GM12874 (cell line): ENCODE data around the gene MLPH.

Source experiments
- CTCF ChIP-seq: IDR thresholded peaks from 2 replicates; pipeline ENCODE4 v1.5.1; 2011; ENCODE audit warnings: low read depth, mild to moderate bottlenecking, control low read depth, low read length, moderate library complexity; ENCODE audit not compliant: insufficient read depth

MLPH gene

GRCh38 chr2:237451643-237452469 lies 35.2 kb upstream of the MLPH start:
- no peak for TF ChIP-seq CTCF

- no peak for TF ChIP-seq CTCF
These were observed 34.2 kb upstream of the MLPH start for GRCh38 chr2:237452861-237453260.

- TF ChIP-seq CTCF: no peak
These were observed 33.4 kb upstream of the MLPH start for GRCh38 chr2:237453671-237454070.

GRCh38 chr2:237455764-237456163 lies 31.3 kb upstream of the MLPH start:
- TF ChIP-seq CTCF: no peak

GRCh38 chr2:237456200-237456843 lies 30.7 kb upstream of the MLPH start:
- no peak for TF ChIP-seq CTCF

GRCh38 chr2:237457388-237457941 lies 29.6 kb upstream of the MLPH start:
- no peak for TF ChIP-seq CTCF

GRCh38 chr2:237458519-237458918 lies 28.5 kb upstream of the MLPH start:
- no peak for TF ChIP-seq CTCF
